K562 (cell line): ENCODE results near the gene LSM4. TPM values are rescaled to one million over a fixed set of nuclear protein-coding genes. Genes with fewer than 3 reads are reported as not detected.

Experiments used
- ARID4B ChIP-seq: sonication (generic); formaldehyde crosslinking; IDR thresholded peaks from 2 replicates; pipeline ENCODE4 v1.8.0; 2022; ENCODE audit warnings: mild to moderate bottlenecking, missing genetic modification reagents
- DDX20 ChIP-seq: fragments of 450-650 bp; IDR thresholded peaks from 2 replicates; pipeline ENCODE4 v1.6.1; 2016; ENCODE audit warnings: missing genetic modification characterization, low read depth, mild to moderate bottlenecking, missing compliant biosample characterization, moderate library complexity
- EWSR1 ChIP-seq: fragments of 450-650 bp; IDR thresholded peaks from 2 replicates; pipeline ENCODE4 v1.6.1; 2018; ENCODE audit warnings: borderline replicate concordance, mild to moderate bottlenecking, low read depth, moderate library complexity; ENCODE audit not compliant: partially characterized antibody
- HDAC3 ChIP-seq: fragments of 450-650 bp; IDR thresholded peaks from 2 replicates; pipeline ENCODE4 v1.6.1; 2018; ENCODE audit warnings: borderline replicate concordance, mild to moderate bottlenecking, moderate library complexity; ENCODE audit not compliant: partially characterized antibody
- HNRNPUL1 ChIP-seq: fragments of 200-400 bp; formaldehyde crosslinking; IDR thresholded peaks from 2 replicates; pipeline ENCODE4 v1.6.1; 2017; ENCODE audit warnings: low read length
- SAFB ChIP-seq: fragments of 200-400 bp; formaldehyde crosslinking; IDR thresholded peaks from 2 replicates; pipeline ENCODE4 v1.6.1; 2017; ENCODE audit warnings: low read depth, low read length, borderline replicate concordance
- SNIP1 ChIP-seq: fragments of 450-650 bp; IDR thresholded peaks from 2 replicates; pipeline ENCODE4 v1.7.1; 2017; ENCODE audit warnings: low read depth, mild to moderate bottlenecking
- STAT5A ChIP-seq: IDR thresholded peaks from 2 replicates; pipeline ENCODE4 v1.6.1; 2012; ENCODE audit warnings: low read length, inconsistent platforms, borderline replicate concordance
- TBP ChIP-seq: optimal IDR thresholded peaks from 2 replicates; pipeline ENCODE3; 2011; ENCODE audit warnings: low read depth, low read length, improper control_type of control experiment
- TRIM24 ChIP-seq, 2 experiments: fragments of 450-650 bp; IDR thresholded peaks; 2 replicates each; pipeline ENCODE4 v1.6.1; 2016
- ZBTB49 ChIP-seq: sonication (generic); formaldehyde crosslinking; IDR thresholded peaks from 2 replicates; pipeline ENCODE4 v1.8.0; 2022; ENCODE audit warnings: missing genetic modification reagents, mild to moderate bottlenecking, borderline replicate concordance
- ZBTB9 ChIP-seq: fragments of 450-650 bp; formaldehyde crosslinking; IDR thresholded peaks from 2 replicates; pipeline ENCODE4 v1.4.0; 2020; ENCODE audit warnings: mild to moderate bottlenecking, moderate library complexity
- ZC3H4 ChIP-seq: sonication (generic); formaldehyde crosslinking; IDR thresholded peaks from 2 replicates; pipeline ENCODE4 v1.9.0; 2021; ENCODE audit warnings: missing genetic modification reagents, borderline replicate concordance
- ZKSCAN3 ChIP-seq: fragments of 250-450 bp; sonication (Bioruptor Pico); IDR thresholded peaks from 2 replicates; pipeline ENCODE4 v1.4.0; 2020
- ZNF644 ChIP-seq: fragments of 200-800 bp; sonication (Bioruptor generic); IDR thresholded peaks from 2 replicates; pipeline ENCODE4 v1.6.1; 2016; ENCODE audit warnings: low read depth, missing genetic modification characterization, missing compliant biosample characterization
- ZNF77 ChIP-seq: fragments of 250-450 bp; sonication (Bioruptor Pico); IDR thresholded peaks from 2 replicates; pipeline ENCODE4 v1.5.0; 2020
- ZSCAN32 ChIP-seq: fragments of 450-650 bp; formaldehyde crosslinking; IDR thresholded peaks from 2 replicates; pipeline ENCODE4 v1.4.0; 2020; ENCODE audit warnings: mild to moderate bottlenecking, moderate library complexity
- polyA plus RNA-seq, 8 experiments: library from polyadenylated mRNA; depleted of rRNA in 4 of 8; stranded (reverse) in 5 of 8; unstranded in 3 of 8; fragments of >200 nt; fragmentation: Nextera tagmentation in 2 of 8; fragmentation: Illumina TruSeq in 1 of 8; extraction: Ambion mirVana in 2 of 8; extraction: Trizol in 1 of 8; gene quantifications; 2 replicates each; pipeline versions ENCODE4 v1.2.1 to v1.2.3, GENCODE V29; 2011 to 2014; ENCODE audit warnings: inconsistent platforms in 1 of 8, missing spikeins in 1 of 8
- total RNA-seq, 7 experiments: library from RNA; depleted of rRNA in 6 of 7; stranded (reverse); fragments of >200 nt in 6 of 7; fragmentation: Illumina TruSeq in 2 of 7; extraction: Trizol in 2 of 7; gene quantifications; 2 replicates each; pipeline versions ENCODE4 v1.2.1 to v1.2.3, GENCODE V29; 2011 to 2021; ENCODE audit warnings: low replicate concordance in 1 of 7
- TF ChIP-seq, protein P1 (sequence below): fragments of 250-450 bp; sonication (Bioruptor Pico); IDR thresholded peaks from 2 replicates; pipeline ENCODE4 v1.8.0; 2022; ENCODE audit warnings: inconsistent platforms, mild to moderate bottlenecking, moderate library complexity, borderline replicate concordance

Gene LSM4
- total and polyA plus RNA-seq, 9 of the 15 experiments (the other 6 are each of a cell fraction or from before 2014, with no cell fraction given), result 11.9 to 763 (median 202) TPM

GRCh38 chr19:18364826-18365528 is 42.1 kb upstream of the LSM4 start (continued):
- TF ChIP-seq ZBTB9 (CRISPR knock-in tag) (peak; percentile 81), ZC3H4 (CRISPR knock-in tag) (no peak), STAT5A (peak; percentile 52; the same call in 1 of the 2 replicates), SAFB (no peak), ZBTB49 (CRISPR knock-in tag) (no peak), HNRNPUL1 (no peak), ZNF77 (no peak), EWSR1 (no peak), TRIM24 (IDR thresholded peaks at IDR 0.05) (peak; percentile 79 to 85; a peak in 3 of 4 replicates), ZKSCAN3 (CRISPR knock-in tag) (peak; percentile 31; the same call in 1 of the 2 replicates), HDAC3 (peak; percentile 89), DDX20 (tag) (peak; percentile 72), ARID4B (CRISPR knock-in tag) (peak; percentile 40; the same call in 1 of the 2 replicates), SNIP1 (no peak), ZNF644 (tag) (peak; percentile 66; the same call in 1 of the 2 replicates), ZSCAN32 (peak; percentile 82), TBP (peak; percentile 54)
- TF ChIP-seq, protein P1, sequence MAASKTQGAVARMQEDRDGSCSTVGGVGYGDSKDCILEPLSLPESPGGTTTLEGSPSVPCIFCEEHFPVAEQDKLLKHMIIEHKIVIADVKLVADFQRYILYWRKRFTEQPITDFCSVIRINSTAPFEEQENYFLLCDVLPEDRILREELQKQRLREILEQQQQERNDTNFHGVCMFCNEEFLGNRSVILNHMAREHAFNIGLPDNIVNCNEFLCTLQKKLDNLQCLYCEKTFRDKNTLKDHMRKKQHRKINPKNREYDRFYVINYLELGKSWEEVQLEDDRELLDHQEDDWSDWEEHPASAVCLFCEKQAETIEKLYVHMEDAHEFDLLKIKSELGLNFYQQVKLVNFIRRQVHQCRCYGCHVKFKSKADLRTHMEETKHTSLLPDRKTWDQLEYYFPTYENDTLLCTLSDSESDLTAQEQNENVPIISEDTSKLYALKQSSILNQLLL (CRISPR knock-in tag), result no peak
